Neural cell (in vitro differentiated cells): Measurements from ENCODE around the gene COL6A2. TPM values are rescaled to one million over a fixed set of nuclear protein-coding genes. Genes with fewer than 3 reads are reported as not detected.

Experiments
- H2AFZ ChIP-seq: fragments of 200-600, 300-800 bp; sonication (generic), shearing (Covaris generic); 2 replicates; pipeline ENCODE4 v1.6.0; 2014; ENCODE audit warnings: low read depth, mild to moderate bottlenecking, antibody characterized with exemption, low read length, moderate library complexity
- H3F3A ChIP-seq: fragments of 200-600 bp; shearing (Covaris generic); 2 replicates; pipeline ENCODE4 v1.6.1; 2016; ENCODE audit warnings: mild to moderate bottlenecking, moderate library complexity, mixed read lengths, antibody characterized with exemption, low read length; ENCODE audit not compliant: insufficient read depth, poor library complexity, severe bottlenecking
- H3K27ac ChIP-seq: fragments of 200-600, 300-800 bp; sonication (generic), shearing (Covaris generic); 2 replicates; pipeline ENCODE4 v1.5.1; 2014; ENCODE audit warnings: mild to moderate bottlenecking, low read length, moderate library complexity
- H3K27me3 ChIP-seq: fragments of 300-800, 200-600 bp; sonication (generic), shearing (Covaris generic); 2 replicates; pipeline ENCODE4 v1.6.0; 2014; ENCODE audit warnings: mild to moderate bottlenecking, low read depth, low read length, moderate library complexity; ENCODE audit not compliant: insufficient read depth
- H3K36me3 ChIP-seq: fragments of 300-800, 200-600 bp; sonication (generic), shearing (Covaris generic); 2 replicates; pipeline ENCODE4 v1.5.1; 2014; ENCODE audit warnings: mild to moderate bottlenecking, antibody characterized with exemption, low read length, moderate library complexity; ENCODE audit not compliant: insufficient read depth
- H3K4me2 ChIP-seq: fragments of 300-800, 200-600 bp; sonication (generic), shearing (Covaris generic); 2 replicates; pipeline ENCODE4 v1.6.0; 2014; ENCODE audit warnings: mild to moderate bottlenecking, low read length
- H3K4me3 ChIP-seq: fragments of 300-800, 200-600 bp; sonication (generic), shearing (Covaris generic); 2 replicates; pipeline ENCODE4 v1.5.1; 2014; ENCODE audit warnings: mild to moderate bottlenecking, low read length, moderate library complexity
- H3K79me2 ChIP-seq: fragments of 200-600 bp; shearing (Covaris generic); replicated peaks from 2 replicates; pipeline ENCODE4 v1.6.0; 2014; ENCODE audit warnings: mild to moderate bottlenecking, low read length, moderate library complexity; ENCODE audit not compliant: insufficient read depth
- H3K9ac ChIP-seq: fragments of 300-800, 200-600 bp; sonication (generic), shearing (Covaris generic); 2 replicates; pipeline ENCODE4 v1.6.1; 2016; ENCODE audit warnings: mild to moderate bottlenecking, low read length, mixed read lengths
- H3K9me2 ChIP-seq: fragments of 200-600 bp; shearing (Covaris generic); 2 replicates; pipeline ENCODE4 v1.6.1; 2016; ENCODE audit warnings: mild to moderate bottlenecking, low read length, mixed read lengths; ENCODE audit not compliant: insufficient read depth
- H3K9me3 ChIP-seq: fragments of 200-600, 300-800 bp; sonication (generic), shearing (Covaris generic); 2 replicates; pipeline ENCODE4 v1.6.1; 2016; ENCODE audit warnings: mild to moderate bottlenecking, mixed run types, low read length, moderate library complexity, mixed read lengths
- H4K20me1 ChIP-seq: fragments of 200-600 bp; shearing (Covaris generic); 2 replicates; pipeline ENCODE4 v1.6.1; 2016; ENCODE audit warnings: mild to moderate bottlenecking, mixed run types; ENCODE audit not compliant: insufficient read depth
- EP300 ChIP-seq: fragments of 450-650 bp; conservative IDR thresholded peaks from 2 replicates; pipeline ENCODE4 v1.6.1; 2014; ENCODE audit warnings: antibody characterized with exemption, mild to moderate bottlenecking, moderate library complexity; ENCODE audit not compliant: poor library complexity, severe bottlenecking
- EZH2 ChIP-seq: fragments of 200-600, 300-800 bp; shearing (Covaris generic), sonication (generic); IDR thresholded peaks from 2 replicates; pipeline ENCODE4 v1.6.1; 2014; ENCODE audit warnings: antibody characterized with exemption, low read length, borderline replicate concordance, mild to moderate bottlenecking; ENCODE audit not compliant: insufficient read depth, poor library complexity, severe bottlenecking
- MXI1 ChIP-seq: fragments of 450-650 bp; conservative IDR thresholded peaks from 2 replicates; pipeline ENCODE4 v1.6.1; 2014; ENCODE audit warnings: antibody characterized with exemption, mild to moderate bottlenecking; ENCODE audit not compliant: poor library complexity, severe bottlenecking
- POLR2AphosphoS5 ChIP-seq: IDR thresholded peaks from 2 replicates; pipeline ENCODE4 v1.6.1; 2012
- RAD21 ChIP-seq: fragments of 450-650 bp; conservative IDR thresholded peaks from 2 replicates; pipeline ENCODE4 v1.6.1; 2014; ENCODE audit warnings: antibody characterized with exemption, mild to moderate bottlenecking, moderate library complexity
- SMC3 ChIP-seq: fragments of 450-650 bp; conservative IDR thresholded peaks from 2 replicates; pipeline ENCODE4 v1.6.1; 2014; ENCODE audit warnings: antibody characterized with exemption, mild to moderate bottlenecking, moderate library complexity; ENCODE audit not compliant: poor library complexity
- TAF1 ChIP-seq: IDR thresholded peaks from 2 replicates; pipeline ENCODE4 v1.6.1; 2012; ENCODE audit warnings: low read depth
- polyA plus RNA-seq: library from polyadenylated mRNA; depleted of rRNA; stranded (reverse); fragments of >200 nt; gene quantifications from 2 replicates; pipeline ENCODE4 v1.2.3, GENCODE V29; 2014
- TF ChIP-seq, protein P1 (sequence below): IDR thresholded peaks from 2 replicates; pipeline ENCODE4 v1.6.1; 2012; ENCODE audit warnings: borderline replicate concordance
- TF ChIP-seq, protein P2 (sequence below): fragments of 450-650 bp; IDR thresholded peaks from 2 replicates; pipeline ENCODE4 v1.5.1; 2014; ENCODE audit warnings: antibody characterized with exemption, mild to moderate bottlenecking, moderate library complexity; ENCODE audit not compliant: poor library complexity, severe bottlenecking

The COL6A2 gene
- polyA plus RNA-seq, 1 donor from 2014 or later = not detected

DNA sequence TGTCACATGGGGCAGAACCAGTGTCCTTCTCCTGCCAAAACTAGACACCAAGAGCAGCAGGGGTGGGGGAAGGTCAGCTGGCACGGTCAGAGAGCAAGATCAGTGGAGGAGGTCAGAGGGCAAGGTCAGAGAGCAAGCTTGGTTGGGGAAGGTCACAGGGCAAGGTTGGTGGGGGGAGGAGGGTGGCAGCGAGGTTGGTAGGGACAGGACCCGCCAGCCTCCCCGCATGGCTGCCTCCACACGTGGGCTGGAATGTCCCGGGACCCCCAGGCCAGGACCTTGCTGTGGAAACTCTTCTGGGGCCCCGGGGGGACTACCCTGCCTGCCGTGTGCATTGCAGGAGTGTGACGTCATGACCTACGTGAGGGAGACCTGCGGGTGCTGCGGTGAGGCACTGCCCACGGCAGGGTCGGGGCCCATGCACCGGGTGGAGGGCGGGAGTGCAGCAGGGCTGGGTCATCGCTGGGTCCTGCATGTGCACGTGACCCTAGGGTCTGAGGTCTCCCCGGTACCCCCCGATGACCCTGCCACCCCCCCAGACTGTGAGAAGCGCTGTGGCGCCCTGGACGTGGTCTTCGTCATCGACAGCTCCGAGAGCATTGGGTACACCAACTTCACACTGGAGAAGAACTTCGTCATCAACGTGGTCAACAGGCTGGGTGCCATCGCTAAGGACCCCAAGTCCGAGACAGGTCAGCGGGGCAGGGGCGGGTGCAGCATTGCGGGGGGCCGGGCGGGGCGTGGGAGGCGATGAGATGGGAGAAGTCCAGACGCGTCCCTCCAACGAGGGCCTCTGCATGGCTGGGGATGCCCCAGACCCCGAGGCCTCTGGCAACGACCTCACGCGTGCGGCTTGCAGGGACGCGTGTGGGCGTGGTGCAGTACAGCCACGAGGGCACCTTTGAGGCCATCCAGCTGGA is 27.3 kb downstream of the COL6A2 start:
- Histone ChIP-seq H3K9me2 (no peaks in the 10 kb centered on the region), H3K79me2 (no peaks in the 10 kb centered on the region), H3K36me3 (no peaks in the 10 kb centered on the region), H3K4me2 (no peak overlapping the region), H3K9ac (no peak overlapping the region), H3K4me3 (no peak overlapping the region), H3K9me3 (no peaks in the 10 kb centered on the region), H3F3A (no peaks in the 10 kb centered on the region), H3K27ac (no peak overlapping the region), H2AFZ (no peak overlapping the region), H4K20me1 (no peaks in the 10 kb centered on the region), H3K27me3 (no peaks in the 10 kb centered on the region)
- TF ChIP-seq EZH2 = no peak
- TF ChIP-seq, protein P1, sequence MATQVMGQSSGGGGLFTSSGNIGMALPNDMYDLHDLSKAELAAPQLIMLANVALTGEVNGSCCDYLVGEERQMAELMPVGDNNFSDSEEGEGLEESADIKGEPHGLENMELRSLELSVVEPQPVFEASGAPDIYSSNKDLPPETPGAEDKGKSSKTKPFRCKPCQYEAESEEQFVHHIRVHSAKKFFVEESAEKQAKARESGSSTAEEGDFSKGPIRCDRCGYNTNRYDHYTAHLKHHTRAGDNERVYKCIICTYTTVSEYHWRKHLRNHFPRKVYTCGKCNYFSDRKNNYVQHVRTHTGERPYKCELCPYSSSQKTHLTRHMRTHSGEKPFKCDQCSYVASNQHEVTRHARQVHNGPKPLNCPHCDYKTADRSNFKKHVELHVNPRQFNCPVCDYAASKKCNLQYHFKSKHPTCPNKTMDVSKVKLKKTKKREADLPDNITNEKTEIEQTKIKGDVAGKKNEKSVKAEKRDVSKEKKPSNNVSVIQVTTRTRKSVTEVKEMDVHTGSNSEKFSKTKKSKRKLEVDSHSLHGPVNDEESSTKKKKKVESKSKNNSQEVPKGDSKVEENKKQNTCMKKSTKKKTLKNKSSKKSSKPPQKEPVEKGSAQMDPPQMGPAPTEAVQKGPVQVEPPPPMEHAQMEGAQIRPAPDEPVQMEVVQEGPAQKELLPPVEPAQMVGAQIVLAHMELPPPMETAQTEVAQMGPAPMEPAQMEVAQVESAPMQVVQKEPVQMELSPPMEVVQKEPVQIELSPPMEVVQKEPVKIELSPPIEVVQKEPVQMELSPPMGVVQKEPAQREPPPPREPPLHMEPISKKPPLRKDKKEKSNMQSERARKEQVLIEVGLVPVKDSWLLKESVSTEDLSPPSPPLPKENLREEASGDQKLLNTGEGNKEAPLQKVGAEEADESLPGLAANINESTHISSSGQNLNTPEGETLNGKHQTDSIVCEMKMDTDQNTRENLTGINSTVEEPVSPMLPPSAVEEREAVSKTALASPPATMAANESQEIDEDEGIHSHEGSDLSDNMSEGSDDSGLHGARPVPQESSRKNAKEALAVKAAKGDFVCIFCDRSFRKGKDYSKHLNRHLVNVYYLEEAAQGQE = no peak
- TF ChIP-seq POLR2AphosphoS5 = no peak
- TF ChIP-seq, protein P2, sequence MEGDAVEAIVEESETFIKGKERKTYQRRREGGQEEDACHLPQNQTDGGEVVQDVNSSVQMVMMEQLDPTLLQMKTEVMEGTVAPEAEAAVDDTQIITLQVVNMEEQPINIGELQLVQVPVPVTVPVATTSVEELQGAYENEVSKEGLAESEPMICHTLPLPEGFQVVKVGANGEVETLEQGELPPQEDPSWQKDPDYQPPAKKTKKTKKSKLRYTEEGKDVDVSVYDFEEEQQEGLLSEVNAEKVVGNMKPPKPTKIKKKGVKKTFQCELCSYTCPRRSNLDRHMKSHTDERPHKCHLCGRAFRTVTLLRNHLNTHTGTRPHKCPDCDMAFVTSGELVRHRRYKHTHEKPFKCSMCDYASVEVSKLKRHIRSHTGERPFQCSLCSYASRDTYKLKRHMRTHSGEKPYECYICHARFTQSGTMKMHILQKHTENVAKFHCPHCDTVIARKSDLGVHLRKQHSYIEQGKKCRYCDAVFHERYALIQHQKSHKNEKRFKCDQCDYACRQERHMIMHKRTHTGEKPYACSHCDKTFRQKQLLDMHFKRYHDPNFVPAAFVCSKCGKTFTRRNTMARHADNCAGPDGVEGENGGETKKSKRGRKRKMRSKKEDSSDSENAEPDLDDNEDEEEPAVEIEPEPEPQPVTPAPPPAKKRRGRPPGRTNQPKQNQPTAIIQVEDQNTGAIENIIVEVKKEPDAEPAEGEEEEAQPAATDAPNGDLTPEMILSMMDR = no peak
- TF ChIP-seq EP300 = no peak
- TF ChIP-seq TAF1 = no peak
- TF ChIP-seq RAD21 = no peak
- no peak for TF ChIP-seq SMC3
- TF ChIP-seq MXI1 = no peak

DNA sequence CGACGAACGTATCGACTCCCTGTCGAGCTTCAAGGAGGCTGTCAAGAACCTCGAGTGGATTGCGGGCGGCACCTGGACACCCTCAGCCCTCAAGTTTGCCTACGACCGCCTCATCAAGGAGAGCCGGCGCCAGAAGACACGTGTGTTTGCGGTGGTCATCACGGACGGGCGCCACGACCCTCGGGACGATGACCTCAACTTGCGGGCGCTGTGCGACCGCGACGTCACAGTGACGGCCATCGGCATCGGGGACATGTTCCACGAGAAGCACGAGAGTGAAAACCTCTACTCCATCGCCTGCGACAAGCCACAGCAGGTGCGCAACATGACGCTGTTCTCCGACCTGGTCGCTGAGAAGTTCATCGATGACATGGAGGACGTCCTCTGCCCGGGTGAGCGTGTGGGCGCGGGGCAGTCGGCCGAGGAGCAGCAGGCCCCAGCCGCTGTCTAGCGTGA is 28.0 kb downstream of the COL6A2 start:
- no peaks in the 10 kb centered on the region for H3F3A ChIP-seq
- no peaks in the 10 kb centered on the region for H4K20me1 ChIP-seq
- TF ChIP-seq, protein P2 = no peak
- TF ChIP-seq TAF1 = no peak
- TF ChIP-seq, protein P1 = no peak
- no peak for TF ChIP-seq EZH2
- no peak for TF ChIP-seq MXI1
- no peak for TF ChIP-seq RAD21
- no peak for TF ChIP-seq EP300

More for the DNA sequence above, 28.0 kb downstream of the COL6A2 start:
- H3K9ac ChIP-seq = no peak overlapping the region
- no peak overlapping the region for H3K27ac ChIP-seq
- H2AFZ ChIP-seq = no peak overlapping the region
- H3K79me2 ChIP-seq = no peaks in the 10 kb centered on the region
- no peaks in the 10 kb centered on the region for H3K9me3 ChIP-seq
- no peak overlapping the region for H3K4me2 ChIP-seq
- no peaks in the 10 kb centered on the region for H3K36me3 ChIP-seq
- H3K9me2 ChIP-seq = no peaks in the 10 kb centered on the region
- no peaks in the 10 kb centered on the region for H3K27me3 ChIP-seq
- no peak overlapping the region for H3K4me3 ChIP-seq
